Stimulated activated CD4-positive, alpha-beta T cell treated with anti-CD3 and anti-CD28 coated beads, Interleukin-1b, Interleukin-23, amount 100 ng/mL, for 1 hour (primary cell): ENCODE data around the gene ALG12.

Experiments
- DNase-seq, 2 donors: peaks; one replicate each; pipeline ENCODE4 v3.0.0-alpha.2; 2020; ENCODE audit warnings: low read depth in 2 of 2

Gene ALG12

DNA sequence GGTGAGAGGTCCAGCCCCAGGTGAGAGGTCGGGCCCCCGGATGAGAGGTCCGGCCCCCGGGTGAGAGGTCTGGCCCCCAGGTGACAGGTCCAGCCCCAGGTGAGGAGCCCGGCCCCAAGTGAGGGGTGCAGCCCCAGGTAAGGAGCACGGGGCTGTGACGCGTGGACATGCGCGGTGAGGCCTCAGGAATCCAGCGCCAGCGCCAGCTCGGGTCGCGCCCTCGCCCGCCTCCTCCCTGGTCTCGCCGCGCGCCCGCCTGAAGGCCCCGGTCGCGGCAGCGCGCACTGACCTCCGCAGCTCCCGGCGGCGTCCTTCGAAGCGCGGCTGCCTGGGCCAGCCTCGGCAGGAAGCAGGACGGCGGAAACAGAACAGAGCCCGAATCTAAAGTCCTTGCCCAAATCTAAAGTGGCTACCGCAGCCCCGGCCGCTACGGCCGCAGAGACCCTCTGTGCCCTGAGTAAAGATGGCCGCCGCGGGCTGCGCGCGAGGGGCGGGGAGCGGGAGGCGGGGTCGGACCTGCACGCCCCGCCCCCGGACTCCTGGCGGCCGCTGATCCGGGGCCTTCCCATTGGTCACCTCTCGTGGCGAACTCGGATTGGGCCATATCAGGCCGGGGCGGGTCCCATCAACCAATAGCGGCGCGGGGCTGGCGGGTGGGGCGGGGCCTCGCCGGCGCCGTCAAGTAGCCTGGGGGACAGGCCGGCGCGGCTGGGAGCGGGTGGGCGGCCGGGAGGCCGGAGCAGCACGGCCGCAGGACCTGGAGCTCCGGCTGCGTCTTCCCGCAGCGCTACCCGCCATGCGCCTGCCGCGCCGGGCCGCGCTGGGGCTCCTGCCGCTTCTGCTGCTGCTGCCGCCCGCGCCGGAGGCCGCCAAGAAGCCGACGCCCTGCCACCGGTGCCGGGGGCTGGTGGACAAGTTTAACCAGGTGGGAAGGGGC lies at the start of gene ALG12, which contains the start of gene CRELD2:
Gene ALG12 (minus strand): TSS at position 465 of the 937 bp plus-strand sequence. CDS start 4,673 bp downstream, outside the sequence.
Gene CRELD2 (plus strand): TSS at position 661 of the 937 bp plus-strand sequence. CDS start 136 bp downstream, at position 797.
- peak; percentile 92 to 94 for DNase-seq

DNA sequence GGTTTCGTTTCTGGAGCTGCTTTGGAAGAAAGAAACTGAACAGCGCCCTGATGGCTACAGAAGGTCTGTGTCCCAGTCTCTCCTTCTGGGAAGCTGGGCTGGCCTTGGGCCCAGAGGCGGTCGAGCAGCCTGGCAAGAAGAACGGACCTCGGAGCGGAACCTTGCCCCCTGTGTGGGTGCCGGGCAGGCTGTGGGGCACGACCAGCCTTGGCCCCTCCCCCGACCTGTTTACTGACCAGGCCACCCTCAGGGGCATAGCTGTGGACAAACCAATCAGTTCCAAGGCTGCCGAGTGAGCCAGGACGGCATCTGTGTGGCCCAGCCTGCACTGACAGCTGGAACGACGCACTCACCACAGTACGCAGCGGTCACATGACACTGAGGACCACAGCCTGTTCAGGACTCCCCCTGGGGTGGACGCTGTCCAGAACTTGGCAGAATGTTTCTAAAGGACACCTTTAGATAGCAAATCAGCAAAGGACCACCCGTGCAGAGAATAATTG lies 49.5 kb upstream of the ALG12 start:
- no peak for DNase-seq

DNA sequence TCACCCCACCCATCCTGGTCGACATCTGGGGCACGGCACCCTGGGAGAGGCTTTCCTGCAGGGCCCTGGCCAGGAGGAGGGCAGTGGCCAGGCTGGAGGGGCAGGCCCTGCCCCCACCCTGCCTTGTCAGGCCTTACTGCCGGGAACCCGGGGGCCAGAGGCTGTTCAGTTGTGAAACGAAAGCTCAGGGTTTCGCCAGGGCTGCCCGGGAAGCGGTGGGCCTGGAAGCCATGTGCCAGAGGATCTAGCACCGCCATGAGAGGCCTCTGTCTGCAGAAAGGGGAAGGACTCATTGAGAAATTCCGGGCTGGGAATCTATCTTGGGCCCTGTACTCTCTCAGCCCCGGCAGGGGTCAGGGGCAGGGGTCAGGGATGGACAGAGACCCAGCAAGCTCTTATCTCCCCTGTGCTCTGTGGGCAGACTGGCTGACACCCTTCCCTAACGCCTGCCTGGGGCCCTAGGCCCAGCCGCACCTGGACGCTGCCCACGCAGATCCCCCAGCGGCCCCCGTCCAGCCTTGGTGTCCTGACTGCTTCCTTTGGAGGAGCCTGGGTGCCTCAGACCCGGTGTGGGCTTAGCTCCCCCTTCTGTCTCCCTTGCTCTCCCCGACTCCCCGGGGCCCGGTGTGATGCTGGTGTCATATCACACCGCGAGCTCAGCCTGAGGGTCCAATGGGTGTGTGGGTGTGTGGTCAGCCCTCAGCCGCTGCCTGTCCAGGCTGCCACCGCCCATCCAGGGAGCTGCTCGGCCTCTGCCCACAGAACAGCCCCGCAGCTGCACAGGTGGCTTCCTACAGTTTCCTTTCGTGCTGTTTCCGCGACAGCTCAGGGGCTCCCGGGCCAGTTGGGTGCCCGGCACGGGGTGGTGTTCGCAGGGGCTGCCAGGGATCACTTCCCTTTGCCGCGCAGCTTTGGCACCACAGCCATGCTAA lies 48.8 kb upstream of the ALG12 start:
- DNase-seq, result no peak

DNA sequence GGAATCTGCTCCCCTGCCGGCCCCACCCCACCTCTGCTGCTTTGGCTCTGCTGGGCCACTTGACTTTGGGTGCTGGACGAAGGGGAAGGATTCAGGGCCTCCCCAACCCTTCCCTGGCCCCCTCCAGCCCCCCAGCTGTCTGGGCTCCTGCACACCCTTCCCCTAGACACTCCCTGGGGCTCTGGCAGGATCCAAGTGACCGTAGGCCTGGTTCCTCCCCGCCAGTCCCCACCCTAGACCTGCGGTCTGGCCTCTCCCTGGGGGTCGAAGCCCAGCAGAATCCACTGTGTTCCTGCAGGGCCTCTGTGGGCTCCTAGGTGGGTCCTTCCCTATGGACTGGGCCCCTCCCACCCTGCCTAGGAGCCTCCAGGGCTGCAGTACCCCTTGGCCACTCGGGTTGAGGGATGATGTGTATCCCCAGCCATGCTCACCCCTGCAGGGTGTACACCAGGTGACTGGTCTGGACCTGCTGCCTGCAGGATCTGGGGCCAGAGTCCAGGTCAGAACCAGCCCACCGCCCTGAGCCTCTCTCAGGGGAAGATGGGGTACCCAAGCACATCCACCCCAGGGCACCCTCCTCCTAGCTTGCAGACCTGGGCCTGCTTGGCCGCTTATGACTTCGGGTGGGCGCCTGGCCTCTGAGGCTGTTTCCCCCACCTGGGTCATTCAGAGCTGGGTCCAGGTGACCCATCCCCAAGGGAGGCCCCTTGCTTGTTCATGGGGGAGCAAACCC lies 48.0 kb upstream of the ALG12 start:
- no peak for DNase-seq

DNA sequence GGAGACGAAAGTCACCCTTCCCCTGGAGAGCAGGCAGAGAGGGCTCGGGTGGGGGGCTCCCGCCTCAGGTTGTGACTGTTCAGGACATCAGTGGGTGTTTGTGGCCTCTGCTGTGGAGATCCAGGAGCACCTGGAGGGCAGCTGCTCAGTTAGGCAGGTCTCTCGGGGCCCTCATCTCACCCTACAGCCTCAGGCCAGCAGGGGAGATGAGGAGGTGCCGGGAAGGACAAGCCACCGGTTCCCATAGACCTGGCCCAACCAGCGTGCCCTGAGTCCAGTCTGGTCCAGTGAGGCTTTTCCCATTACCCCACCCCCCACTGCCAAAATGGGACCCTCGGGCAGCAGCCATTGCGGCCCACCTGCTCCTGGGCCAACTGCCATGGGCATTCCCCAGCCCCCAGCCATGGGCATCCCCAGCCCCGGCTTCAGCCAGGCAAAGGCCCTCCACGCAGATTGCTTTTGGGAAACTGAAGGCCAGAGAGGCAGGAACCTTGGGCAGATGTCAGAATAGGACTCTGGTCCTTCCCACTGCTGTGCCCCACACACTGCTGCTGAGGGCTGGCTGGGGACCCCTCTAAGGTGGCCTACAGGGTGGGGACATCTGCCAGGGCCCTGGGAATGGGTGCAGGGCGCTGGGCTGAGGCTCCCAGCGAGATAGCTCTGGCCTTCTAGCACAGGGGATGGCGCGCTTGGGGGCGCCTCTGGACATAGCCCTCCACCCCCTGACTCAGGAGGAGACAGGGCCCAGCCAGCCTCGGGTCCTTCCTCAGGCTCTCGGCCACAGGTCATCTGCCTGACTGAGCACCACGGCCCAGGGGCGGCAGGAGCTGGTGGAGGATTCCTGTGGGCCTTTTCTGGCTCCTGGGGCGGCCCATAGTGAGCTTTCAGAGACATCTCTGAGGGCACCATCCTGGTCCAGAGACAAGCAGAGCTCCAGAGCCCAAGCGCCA lies 47.1 kb upstream of the ALG12 start:
- no peak for DNase-seq

DNA sequence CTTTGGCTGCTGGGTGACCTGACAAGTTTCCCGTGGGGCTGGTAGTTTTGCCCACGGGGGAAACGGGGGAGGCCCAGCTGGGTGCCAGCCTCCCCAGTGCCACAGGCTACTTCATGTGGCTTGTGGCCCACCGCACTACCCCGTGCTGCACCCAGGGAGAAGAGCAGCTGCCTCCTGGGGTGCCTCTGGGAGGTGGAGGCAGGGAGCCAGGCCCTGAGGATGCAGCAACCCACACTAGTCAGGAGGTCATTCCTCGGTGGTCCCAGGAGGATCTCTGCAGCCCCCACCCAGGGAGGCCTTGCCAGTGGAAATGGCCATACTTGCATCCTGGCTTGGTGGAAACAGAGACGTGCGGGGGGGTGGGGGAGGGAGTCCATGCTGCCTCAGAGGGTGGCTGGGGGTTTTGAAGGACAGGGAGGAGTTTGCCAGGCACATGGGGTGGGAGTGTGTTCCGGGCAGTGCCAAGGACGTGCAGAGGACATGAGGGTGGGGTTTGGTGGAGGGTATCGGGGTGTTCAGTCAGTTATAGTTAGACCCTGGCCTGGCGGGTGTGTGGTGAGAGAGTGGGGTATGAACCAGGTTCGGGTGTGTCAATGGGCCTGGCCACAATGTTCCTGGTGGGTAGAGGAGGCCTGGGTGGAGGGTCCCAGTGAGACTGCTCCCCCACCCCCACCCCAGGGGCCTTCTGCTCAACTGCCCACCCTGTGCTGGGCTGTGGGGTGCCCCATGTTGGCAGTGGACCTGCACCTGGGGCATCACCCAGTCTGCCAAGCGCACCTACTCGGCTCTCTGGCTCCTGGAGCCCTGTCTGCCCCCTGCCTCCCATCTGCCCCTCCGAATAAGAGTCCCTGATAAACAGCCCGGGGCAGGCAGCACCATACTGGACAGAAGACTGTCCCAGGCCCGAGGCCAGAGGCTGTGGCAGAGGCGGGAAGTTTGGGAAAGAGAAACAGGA lies 46.2 kb upstream of the ALG12 start:
- no peak for DNase-seq

DNA sequence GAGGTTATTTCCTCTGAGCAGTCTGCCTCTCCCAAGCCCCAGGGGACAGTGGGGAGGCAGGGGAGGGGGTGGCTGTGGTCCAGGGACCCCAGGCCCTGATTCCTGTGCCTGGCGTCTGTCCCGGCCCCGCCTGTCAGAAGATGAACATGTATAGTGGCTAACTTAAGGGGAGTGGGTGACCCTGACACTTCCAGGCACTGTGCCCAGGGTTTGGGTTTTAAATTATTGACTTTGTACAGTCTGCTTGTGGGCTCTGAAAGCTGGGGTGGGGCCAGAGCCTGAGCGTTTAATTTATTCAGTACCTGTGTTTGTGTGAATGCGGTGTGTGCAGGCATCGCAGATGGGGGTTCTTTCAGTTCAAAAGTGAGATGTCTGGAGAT lies 45.4 kb upstream of the ALG12 start:
- no peak for DNase-seq

DNA sequence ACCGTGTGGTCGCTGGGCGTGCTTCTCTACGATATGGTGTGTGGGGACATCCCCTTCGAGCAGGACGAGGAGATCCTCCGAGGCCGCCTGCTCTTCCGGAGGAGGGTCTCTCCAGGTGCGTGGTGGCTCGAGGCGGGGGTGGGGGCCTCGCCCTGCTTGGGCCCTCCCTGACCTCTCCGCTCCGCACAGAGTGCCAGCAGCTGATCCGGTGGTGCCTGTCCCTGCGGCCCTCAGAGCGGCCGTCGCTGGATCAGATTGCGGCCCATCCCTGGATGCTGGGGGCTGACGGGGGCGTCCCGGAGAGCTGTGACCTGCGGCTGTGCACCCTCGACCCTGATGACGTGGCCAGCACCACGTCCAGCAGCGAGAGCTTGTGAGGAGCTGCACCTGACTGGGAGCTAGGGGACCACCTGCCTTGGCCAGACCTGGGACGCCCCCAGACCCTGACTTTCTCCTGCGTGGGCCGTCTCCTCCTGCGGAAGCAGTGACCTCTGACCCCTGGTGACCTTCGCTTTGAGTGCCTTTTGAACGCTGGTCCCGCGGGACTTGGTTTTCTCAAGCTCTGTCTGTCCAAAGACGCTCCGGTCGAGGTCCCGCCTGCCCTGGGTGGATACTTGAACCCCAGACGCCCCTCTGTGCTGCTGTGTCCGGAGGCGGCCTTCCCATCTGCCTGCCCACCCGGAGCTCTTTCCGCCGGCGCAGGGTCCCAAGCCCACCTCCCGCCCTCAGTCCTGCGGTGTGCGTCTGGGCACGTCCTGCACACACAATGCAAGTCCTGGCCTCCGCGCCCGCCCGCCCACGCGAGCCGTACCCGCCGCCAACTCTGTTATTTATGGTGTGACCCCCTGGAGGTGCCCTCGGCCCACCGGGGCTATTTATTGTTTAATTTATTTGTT lies 44.8 kb upstream of the ALG12 start:
- no peak for DNase-seq

DNA sequence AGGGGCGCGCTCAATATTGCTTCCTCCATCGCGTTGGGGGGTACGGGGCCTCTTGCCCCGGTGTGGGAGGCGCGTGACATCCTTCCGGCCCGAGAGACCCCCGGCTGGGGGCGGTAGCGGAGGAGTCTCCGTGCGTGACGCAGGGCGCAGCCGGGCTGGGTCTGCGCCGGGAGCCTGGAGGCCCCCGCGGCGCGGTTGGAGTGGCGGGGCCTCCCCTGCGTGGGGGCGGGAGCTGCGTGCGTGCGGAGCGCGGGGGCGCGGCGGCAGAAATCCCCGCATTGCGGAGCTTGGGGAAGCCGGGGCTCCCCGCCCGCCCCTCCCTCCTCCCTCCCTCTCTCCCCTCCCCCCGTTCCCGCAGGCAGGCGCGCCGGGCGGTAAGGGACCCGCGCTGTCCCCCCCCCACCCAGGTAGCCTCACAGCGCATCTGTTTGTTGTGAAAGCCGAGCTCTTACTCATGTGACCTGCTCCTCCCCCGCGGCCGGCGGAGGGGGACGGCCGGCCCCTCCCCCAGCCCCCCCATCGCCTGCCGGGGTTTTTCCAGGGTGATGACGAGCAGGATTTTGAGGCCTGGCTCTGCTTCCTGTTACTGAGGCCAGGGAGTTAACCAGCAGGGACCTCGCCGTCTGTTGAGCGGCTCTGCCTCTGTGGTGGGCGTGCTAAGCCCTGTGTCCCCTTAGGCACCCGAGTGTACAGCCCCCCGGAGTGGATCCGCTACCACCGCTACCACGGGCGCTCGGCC lies 43.9 kb upstream of the ALG12 start:
- DNase-seq, result peak; percentile 64 to 91

DNA sequence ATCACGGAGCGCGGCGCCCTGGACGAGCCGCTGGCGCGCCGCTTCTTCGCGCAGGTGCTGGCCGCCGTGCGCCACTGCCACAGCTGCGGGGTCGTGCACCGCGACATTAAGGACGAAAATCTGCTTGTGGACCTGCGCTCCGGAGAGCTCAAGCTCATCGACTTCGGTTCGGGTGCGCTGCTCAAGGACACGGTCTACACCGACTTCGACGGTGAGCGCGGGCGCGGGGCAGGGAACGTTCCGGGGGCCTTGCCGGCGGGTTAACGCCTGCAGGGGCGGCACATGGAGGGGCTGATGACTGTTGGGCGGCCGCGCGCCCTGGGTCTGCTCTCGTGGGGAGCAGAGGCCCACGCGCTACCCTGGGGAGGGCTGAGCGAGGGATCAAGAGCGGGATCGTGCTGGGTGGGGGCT lies 43.4 kb upstream of the ALG12 start:
- no peak for DNase-seq

DNA sequence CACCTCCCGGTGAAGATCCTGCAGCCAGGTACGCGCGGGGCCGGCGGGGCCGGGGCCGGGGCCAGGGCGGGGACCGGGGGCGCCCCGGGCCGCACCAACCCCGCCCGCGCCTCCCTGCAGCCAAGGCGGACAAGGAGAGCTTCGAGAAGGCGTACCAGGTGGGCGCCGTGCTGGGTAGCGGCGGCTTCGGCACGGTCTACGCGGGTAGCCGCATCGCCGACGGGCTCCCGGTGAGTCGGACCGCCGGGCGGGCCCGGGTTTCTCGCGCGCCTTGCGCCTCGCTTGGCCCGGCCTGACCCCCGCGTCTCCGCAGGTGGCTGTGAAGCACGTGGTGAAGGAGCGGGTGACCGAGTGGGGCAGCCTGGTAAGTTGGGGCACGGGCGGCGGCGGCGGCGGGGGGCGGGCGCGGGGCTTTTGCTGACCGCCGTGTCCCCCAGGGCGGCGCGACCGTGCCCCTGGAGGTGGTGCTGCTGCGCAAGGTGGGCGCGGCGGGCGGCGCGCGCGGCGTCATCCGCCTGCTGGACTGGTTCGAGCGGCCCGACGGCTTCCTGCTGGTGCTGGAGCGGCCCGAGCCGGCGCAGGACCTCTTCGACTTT lies 42.9 kb upstream of the ALG12 start:
- no peak for DNase-seq

DNA sequence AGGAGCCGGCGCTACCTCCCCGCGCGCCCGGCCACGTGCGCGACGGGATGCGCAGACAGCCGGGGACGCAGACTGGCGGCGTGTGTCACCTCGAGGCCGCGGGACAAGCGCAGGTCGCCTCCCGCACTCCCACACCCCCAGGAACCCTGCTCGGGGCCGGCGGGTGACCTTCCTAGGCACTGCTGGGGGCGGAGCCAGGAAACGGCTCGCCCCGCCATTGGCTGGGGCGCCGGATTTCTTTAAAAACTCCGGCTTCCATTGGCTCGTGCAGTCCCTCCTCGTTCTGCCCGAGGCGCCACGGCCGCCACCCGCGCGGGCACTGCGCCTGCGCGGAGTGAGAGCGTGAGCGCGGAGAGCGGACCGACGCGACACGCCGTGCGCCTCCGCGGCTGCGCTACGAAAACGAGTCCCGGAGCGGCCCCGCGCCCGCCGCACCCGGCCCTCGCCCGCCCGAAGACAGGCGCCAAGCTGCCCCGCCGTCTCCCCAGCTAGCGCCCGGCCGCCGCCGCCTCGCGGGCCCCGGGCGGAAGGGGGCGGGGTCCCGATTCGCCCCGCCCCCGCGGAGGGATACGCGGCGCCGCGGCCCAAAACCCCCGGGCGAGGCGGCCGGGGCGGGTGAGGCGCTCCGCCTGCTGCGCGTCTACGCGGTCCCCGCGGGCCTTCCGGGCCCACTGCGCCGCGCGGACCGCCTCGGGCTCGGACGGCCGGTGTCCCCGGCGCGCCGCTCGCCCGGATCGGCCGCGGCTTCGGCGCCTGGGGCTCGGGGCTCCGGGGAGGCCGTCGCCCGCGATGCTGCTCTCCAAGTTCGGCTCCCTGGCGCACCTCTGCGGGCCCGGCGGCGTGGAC lies 42.1 kb upstream of the ALG12 start, which contains the start of gene PIM3:
Gene PIM3 (plus strand): TSS at position 614 of the 846 bp plus-strand sequence. CDS start 176 bp downstream, at position 790.
- DNase-seq, result peak; percentile 79 to 89

DNA sequence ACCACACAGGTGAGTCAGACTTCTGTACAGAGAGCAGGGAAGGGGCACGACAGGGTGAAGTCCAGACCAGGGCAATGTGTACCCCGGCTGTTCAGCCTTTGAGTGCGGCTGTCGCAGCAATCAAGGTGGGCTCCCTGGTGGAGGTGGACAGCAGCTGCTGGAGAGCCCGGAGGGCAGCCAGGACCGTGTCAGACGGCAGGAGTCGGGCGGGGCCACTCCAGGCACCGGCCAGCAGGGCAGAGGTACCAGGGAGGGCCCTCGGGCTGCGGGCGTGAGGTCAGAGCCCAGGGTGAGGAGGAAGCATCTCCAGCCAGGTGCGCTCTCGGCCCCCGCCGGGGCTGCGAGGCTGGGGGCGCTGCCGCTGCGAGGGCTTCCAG lies 41.5 kb upstream of the ALG12 start:
- DNase-seq, result no peak

DNA sequence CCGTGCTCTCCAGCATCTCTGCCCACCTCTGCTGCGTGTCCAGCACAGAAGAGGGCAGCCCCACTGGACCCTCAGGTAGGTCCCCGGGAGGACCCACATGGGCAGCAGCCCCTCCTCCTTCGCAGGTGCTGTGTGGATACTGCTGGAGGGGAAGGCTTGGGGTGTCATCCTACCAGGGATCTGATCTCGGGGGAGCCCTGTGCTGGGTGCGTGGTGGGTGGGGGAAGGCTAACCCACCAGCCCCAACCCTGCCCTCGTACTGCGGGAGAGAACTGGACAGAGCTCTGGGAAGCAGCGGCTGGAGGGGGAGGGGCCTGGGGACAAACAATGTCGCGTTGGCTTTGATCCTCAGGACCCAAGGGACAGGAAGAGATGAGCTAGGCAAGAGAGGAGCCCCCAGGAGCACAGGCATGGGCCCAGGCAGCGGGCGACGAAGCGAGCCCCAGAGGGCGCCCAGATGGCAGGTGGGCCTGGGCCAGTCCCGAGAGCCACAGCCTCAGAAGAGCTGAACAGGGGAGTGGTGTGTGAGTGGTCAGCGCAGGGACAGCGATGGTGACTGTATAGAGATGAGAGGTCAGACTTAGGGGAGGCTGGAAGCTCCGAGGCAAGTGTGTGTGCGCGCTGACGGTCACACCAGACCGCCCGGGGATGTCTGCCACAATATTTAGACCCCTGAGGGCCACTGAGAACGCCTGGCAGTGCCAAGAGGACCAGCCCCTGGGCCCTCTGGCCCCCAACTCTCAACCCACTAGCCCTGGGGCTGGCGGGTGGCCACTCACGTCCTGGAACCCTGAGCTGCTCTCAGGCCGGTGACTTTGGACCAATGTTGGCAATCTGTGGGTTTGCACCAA lies 40.9 kb upstream of the ALG12 start:
- DNase-seq, result no peak

DNA sequence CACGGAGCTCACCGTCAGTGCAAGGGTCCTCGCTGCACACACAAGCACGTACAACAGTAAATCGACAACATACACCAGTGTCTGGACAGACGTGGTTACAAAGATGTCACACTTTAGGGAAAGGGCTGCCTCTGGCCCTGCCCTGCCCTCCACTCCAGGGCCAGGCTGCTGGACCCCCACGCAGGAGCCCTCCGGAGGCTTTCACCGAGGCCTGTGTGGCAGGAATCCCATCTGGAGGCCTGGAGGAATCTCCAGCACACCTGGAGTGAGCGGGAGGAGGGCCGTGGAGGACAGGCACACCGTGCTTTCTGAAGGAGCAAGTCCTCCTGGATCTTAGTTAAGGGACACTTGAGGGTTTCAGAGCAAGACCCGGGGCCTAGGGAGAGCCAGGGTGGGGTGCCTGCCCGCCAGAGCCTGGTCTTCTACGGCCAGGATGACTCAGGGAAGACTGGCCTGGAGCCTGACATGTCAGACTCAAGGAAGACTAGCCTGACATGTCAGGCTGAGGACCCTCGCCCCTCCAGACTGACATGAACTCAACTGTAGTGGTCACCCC lies 40.2 kb upstream of the ALG12 start:
- no peak for DNase-seq
